Keratinocyte (primary cell): ENCODE measurements around the gene CGN. TPM values are rescaled to one million over a fixed set of nuclear protein-coding genes. Genes with fewer than 3 reads are reported as not detected.
A peak's percentile ranks its signal among the peaks of the same experiment; 100 is the strongest.

Experiments
- DNase-seq: peaks from one replicate; pipeline ENCODE4 v3.0.0-alpha.2; 2011; ENCODE audit warnings: low read depth, missing footprints, low spot score
- FAIRE-seq: peaks from 2 replicates; lab custom pipeline; 2011; peaks lifted over from hg19 to GRCh38; lab: Jason Lieb, UNC
- H2AFZ ChIP-seq: 2 replicates; pipeline ENCODE4 v1.6.0; 2012; ENCODE audit warnings: low read length, control low read depth, inconsistent platforms; ENCODE audit not compliant: control insufficient read depth
- H3K27ac ChIP-seq: 2 replicates; pipeline ENCODE4 v1.5.1; 2011; ENCODE audit warnings: low read length; ENCODE audit not compliant: control insufficient read depth, insufficient read depth
- H3K27me3 ChIP-seq: 3 replicates; pipeline ENCODE4 v1.6.0; 2011; ENCODE audit warnings: low read length; ENCODE audit not compliant: control insufficient read depth, insufficient read depth; ENCODE audit errors: extremely low read depth
- H3K36me3 ChIP-seq, 2 experiments: 2 replicates in 1 of 2; 3 replicates in 1 of 2; pipeline ENCODE4 v1.5.1; 2011; ENCODE audit warnings: low read length in 2 of 2, mild to moderate bottlenecking in 1 of 2; ENCODE audit not compliant: control insufficient read depth in 2 of 2, insufficient read depth in 2 of 2; ENCODE audit errors: extremely low read depth in 1 of 2
- H3K4me1 ChIP-seq: 3 replicates; pipeline ENCODE4 v1.5.1; 2011; ENCODE audit warnings: low read length; ENCODE audit not compliant: control insufficient read depth, insufficient read depth; ENCODE audit errors: extremely low read depth
- H3K4me2 ChIP-seq: 3 replicates; pipeline ENCODE4 v1.6.0; 2011; ENCODE audit warnings: low read depth, low read length; ENCODE audit not compliant: control insufficient read depth, insufficient read depth; ENCODE audit errors: extremely low read depth
- H3K4me3 ChIP-seq, 3 experiments: fragments of 200-600 bp in 1 of 3; sonication (generic) in 1 of 3; 2 replicates in 2 of 3; 3 replicates in 1 of 3; pipeline ENCODE4 v1.5.1; 2011 to 2016; ENCODE audit warnings: low read length in 3 of 3, mild to moderate bottlenecking in 3 of 3, control low read depth in 2 of 3, inconsistent platforms in 1 of 3, low read depth in 1 of 3, mixed read lengths in 1 of 3, mixed run types in 1 of 3, moderate library complexity in 1 of 3; ENCODE audit not compliant: control insufficient read depth in 2 of 3, insufficient read depth in 2 of 3; ENCODE audit errors: extremely low read depth in 1 of 3
- H3K79me2 ChIP-seq: 2 replicates; pipeline ENCODE4 v1.6.0; 2012; ENCODE audit warnings: low read length; ENCODE audit not compliant: control insufficient read depth, insufficient read depth
- H3K9ac ChIP-seq: 3 replicates; pipeline ENCODE4 v1.6.0; 2011; ENCODE audit warnings: low read length; ENCODE audit not compliant: control insufficient read depth, insufficient read depth; ENCODE audit errors: extremely low read depth
- H3K9me1 ChIP-seq: 3 replicates; pipeline ENCODE4 v1.6.0; 2011; ENCODE audit warnings: low read length; ENCODE audit not compliant: control insufficient read depth, insufficient read depth; ENCODE audit errors: extremely low read depth
- H3K9me3 ChIP-seq: 2 replicates; pipeline ENCODE4 v1.5.1; 2012; ENCODE audit warnings: low read depth, low read length; ENCODE audit not compliant: control insufficient read depth
- H4K20me1 ChIP-seq: 3 replicates; pipeline ENCODE4 v1.6.0; 2011; ENCODE audit warnings: low read length; ENCODE audit not compliant: control insufficient read depth, insufficient read depth; ENCODE audit errors: extremely low read depth
- CTCF ChIP-seq, 3 experiments: IDR thresholded peaks in 1 of 3; conservative IDR thresholded peaks in 1 of 3; optimal IDR thresholded peaks in 1 of 3; 2 replicates in 2 of 3; 3 replicates in 1 of 3; pipeline versions ENCODE3 to v1.5.1; 2011; ENCODE audit warnings: low read length in 3 of 3, mild to moderate bottlenecking in 3 of 3, moderate library complexity in 2 of 3, control low read depth in 1 of 3, inconsistent platforms in 1 of 3; ENCODE audit not compliant: insufficient read depth in 2 of 3; ENCODE audit errors: extremely low read depth in 1 of 3
- EZH2 ChIP-seq: IDR thresholded peaks from one replicate; pipeline ENCODE4 v1.6.1; 2012; ENCODE audit warnings: inconsistent platforms, mild to moderate bottlenecking, low read length, moderate library complexity
- dilution Hi-C: fragments of 300-500 bp; cut with MboI; formaldehyde crosslinking; loops from one replicate; pipeline ENCODE4 v1.7.0; 2020; ENCODE audit warnings: low sequenced_read_pairs; ENCODE audit not compliant: extremely low pct_ligation_motif_present
- polyA plus RNA-seq, 5 experiments: library from polyadenylated mRNA; depleted of rRNA in 3 of 5; stranded (reverse) in 3 of 5; stranded (forward) in 1 of 5; unstranded in 1 of 5; fragments of >200 nt; gene quantifications; 1 replicate in 1 of 5; 2 replicates in 3 of 5; 3 replicates in 1 of 5; pipeline versions ENCODE4 v1.2.1 to v1.2.3, GENCODE V29; 2011 to 2012; ENCODE audit warnings: missing spikeins in 2 of 5, low read depth in 1 of 5, low replicate concordance in 1 of 5

The CGN gene
- polyA plus RNA-seq, 1 donor (not counting 4 experiments of a cell fraction or from before 2014, with no cell fraction given), result 2.9 TPM

- Histone ChIP-seq H3K4me1 (peaks cover 40% of the 10 kb centered on the region), H3K27ac (no peak overlapping the region), H3K9ac (no peak overlapping the region), H3K4me2 (no peak overlapping the region), H3K27me3 (no peaks in the 10 kb centered on the region), H3K36me3 (peaks cover 34 to 51% of the 10 kb centered on the region in 2 experiments), H3K9me1 (peaks cover 2% of the 10 kb centered on the region), H2AFZ (no peak overlapping the region), H3K9me3 (no peaks in the 10 kb centered on the region), H4K20me1 (peaks cover 10% of the 10 kb centered on the region), H3K4me3 (no peak overlapping the region), H3K79me2 (peaks cover 37% of the 10 kb centered on the region)
- dilution Hi-C loops, result no loop called here
- FAIRE-seq (no peak), DNase-seq (no peak)
- no peak for TF ChIP-seq CTCF (optimal IDR thresholded peaks at IDR 0.05 in 1 of 3, IDR thresholded peaks at IDR 0.05 in 1 of 3, conservative IDR thresholded peaks at IDR 0.05 in 1 of 3; ENCODE audit: extremely low read depth in 1 of 3, insufficient read depth in 2 of 3, low read length in 3 of 3)
- no peak for TF ChIP-seq EZH2
Observed at GRCh38 chr1:151563376-151563775, 52.2 kb downstream of the CGN start.

- FAIRE-seq (peak; percentile 81), DNase-seq (no peak)
- H3K27me3 ChIP-seq, result no peaks in the 10 kb centered on the region
- TF ChIP-seq EZH2, result no peak
- TF ChIP-seq CTCF (optimal IDR thresholded peaks at IDR 0.05 in 1 of 3, IDR thresholded peaks at IDR 0.05 in 1 of 3, conservative IDR thresholded peaks at IDR 0.05 in 1 of 3; ENCODE audit: extremely low read depth in 1 of 3, insufficient read depth in 2 of 3, low read length in 3 of 3), result no peak
- H3K9me1 ChIP-seq, result peaks cover 2% of the 10 kb centered on the region
- H3K9ac ChIP-seq, result peak overlapping the region; percentile 10
- peaks cover 63% of the 10 kb centered on the region for H3K4me1 ChIP-seq
- H3K4me3 ChIP-seq, result no peak overlapping the region
- H3K27ac ChIP-seq, result peak overlapping the region; percentile 41
- H3K9me3 ChIP-seq, result no peaks in the 10 kb centered on the region
- H3K4me2 ChIP-seq, result peak overlapping the region; percentile 47
- H3K79me2 ChIP-seq, result peaks cover 18% of the 10 kb centered on the region
- H2AFZ ChIP-seq, result no peak overlapping the region
- peaks cover 13% of the 10 kb centered on the region for H4K20me1 ChIP-seq
- H3K36me3 ChIP-seq, result peaks cover 28 to 56% of the 10 kb centered on the region in 2 experiments
- dilution Hi-C loops, result no loop called here
Observed at GRCh38 chr1:151565502-151566189, 54.5 kb downstream of the CGN start.
